ENCODE results near the gene EIF3K. TPM values are rescaled to one million over a fixed set of nuclear protein-coding genes. Genes with fewer than 3 reads are reported as not detected.

The EIF3K gene
- total RNA-seq, 1 donor = 317 TPM

DNA sequence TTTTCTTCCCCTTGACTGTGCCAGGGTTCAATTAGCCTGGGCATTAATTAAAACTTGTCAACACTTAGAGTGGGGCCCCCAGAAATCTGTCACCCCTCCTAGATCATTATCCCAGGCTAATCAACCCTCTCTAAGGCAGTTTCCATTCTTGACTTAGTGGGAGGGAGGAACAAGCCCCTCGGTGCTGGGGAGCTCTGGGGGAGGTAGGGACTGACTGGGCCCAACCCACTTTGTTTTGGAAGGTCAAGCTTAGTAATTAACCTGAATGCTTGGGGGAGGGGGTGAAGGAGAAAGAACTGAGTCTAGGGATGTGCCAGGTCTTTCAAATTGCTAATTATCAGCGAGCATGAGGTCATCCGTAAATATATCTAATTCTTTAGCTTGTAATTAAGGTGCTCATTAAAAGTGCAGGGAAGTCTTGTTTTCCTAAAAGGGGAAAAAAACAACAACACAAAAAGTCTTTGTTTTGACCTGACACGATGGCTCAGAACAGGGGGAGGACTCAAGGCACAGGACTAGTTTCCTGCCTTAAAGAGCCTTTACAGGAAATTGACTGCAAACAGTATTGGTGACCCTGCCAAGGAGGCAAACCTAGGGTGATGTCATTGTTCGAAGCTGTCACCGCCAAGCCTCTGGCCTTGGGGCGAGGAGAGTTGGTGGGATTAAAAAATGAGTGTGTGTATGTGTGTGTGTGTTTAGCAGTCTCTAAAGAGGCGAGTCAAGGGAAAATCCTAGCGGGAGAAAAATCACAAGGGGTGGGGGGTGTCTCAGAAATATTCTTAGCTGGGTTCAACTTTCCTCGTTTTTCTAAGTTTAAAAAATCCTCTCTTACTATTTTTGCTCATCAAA lies 47.9 kb downstream of the EIF3K start:
- TF ChIP-seq, protein P1, sequence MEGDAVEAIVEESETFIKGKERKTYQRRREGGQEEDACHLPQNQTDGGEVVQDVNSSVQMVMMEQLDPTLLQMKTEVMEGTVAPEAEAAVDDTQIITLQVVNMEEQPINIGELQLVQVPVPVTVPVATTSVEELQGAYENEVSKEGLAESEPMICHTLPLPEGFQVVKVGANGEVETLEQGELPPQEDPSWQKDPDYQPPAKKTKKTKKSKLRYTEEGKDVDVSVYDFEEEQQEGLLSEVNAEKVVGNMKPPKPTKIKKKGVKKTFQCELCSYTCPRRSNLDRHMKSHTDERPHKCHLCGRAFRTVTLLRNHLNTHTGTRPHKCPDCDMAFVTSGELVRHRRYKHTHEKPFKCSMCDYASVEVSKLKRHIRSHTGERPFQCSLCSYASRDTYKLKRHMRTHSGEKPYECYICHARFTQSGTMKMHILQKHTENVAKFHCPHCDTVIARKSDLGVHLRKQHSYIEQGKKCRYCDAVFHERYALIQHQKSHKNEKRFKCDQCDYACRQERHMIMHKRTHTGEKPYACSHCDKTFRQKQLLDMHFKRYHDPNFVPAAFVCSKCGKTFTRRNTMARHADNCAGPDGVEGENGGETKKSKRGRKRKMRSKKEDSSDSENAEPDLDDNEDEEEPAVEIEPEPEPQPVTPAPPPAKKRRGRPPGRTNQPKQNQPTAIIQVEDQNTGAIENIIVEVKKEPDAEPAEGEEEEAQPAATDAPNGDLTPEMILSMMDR (IDR thresholded peaks at IDR 0.05; ENCODE audit: extremely low read depth, low read depth, low read length) = no peak
- Histone ChIP-seq H2AFZ (ENCODE audit: low read length) (no peak overlapping the region), H3K36me3 (ENCODE audit: insufficient read depth, low read length) (peaks cover 25% of the 10 kb centered on the region), H3K27me3 (ENCODE audit: insufficient read depth, low read length) (no peaks in the 10 kb centered on the region), H3K4me2 (ENCODE audit: insufficient read depth, low read length) (peak overlapping the region; percentile 58), H4K20me1 (ENCODE audit: insufficient read depth, low read length) (peaks cover 68% of the 10 kb centered on the region), H3K9me3 (ENCODE audit: low read depth, low read length) (no peaks in the 10 kb centered on the region), H3K79me2 (ENCODE audit: insufficient read depth, low read length) (peaks cover 98% of the 10 kb centered on the region), H3K27ac (ENCODE audit: low read depth, low read length) (peak overlapping the region; percentile 88), H3K4me1 (ENCODE audit: insufficient read depth, low read length) (peaks cover 86% of the 10 kb centered on the region), H3K4me3 (ENCODE audit: insufficient read depth, low read length) (peak overlapping the region; percentile 21)
- DNase-seq (ENCODE audit: insufficient read length, low spot score, missing footprints) = peak; percentile 80

DNA sequence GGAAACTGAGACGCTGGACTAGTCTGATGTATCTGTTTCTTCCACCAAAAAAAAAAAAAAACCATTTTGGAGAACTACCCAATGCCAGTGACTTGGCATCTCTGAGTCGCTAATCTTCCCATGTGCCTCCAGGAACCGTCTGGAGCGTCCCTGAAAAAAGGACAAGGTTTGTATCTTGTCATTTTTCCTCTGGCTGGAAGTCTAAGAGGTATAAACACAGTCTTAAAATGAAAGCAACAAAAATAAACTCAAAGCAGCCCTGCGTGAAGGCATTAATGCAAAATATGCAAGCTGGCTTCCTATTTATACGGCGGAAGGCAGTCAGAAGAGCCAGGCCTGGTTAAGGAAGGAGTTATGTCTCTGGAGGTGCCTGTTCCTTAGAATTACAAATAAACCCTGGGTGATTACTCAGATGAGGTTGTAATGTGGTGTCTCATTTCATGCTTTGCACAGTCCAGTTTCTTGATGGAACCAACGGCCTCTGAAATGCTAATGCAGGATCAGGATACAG lies 48.7 kb downstream of the EIF3K start:
- Histone ChIP-seq H3K79me2 (ENCODE audit: insufficient read depth, low read length) (peaks cover 98% of the 10 kb centered on the region), H3K27me3 (ENCODE audit: insufficient read depth, low read length) (no peaks in the 10 kb centered on the region), H3K4me1 (ENCODE audit: insufficient read depth, low read length) (peaks cover 79% of the 10 kb centered on the region), H4K20me1 (ENCODE audit: insufficient read depth, low read length) (peaks cover 70% of the 10 kb centered on the region), H2AFZ (ENCODE audit: low read length) (no peak overlapping the region), H3K4me3 (ENCODE audit: insufficient read depth, low read length) (no peak overlapping the region), H3K27ac (ENCODE audit: low read depth, low read length) (peak overlapping the region; percentile 88), H3K9me3 (ENCODE audit: low read depth, low read length) (no peaks in the 10 kb centered on the region), H3K4me2 (ENCODE audit: insufficient read depth, low read length) (peak overlapping the region; percentile 58), H3K36me3 (ENCODE audit: insufficient read depth, low read length) (peaks cover 23% of the 10 kb centered on the region)
- TF ChIP-seq, protein P1 (IDR thresholded peaks at IDR 0.05; ENCODE audit: extremely low read depth, low read depth, low read length) = no peak
- DNase-seq (ENCODE audit: insufficient read length, low spot score, missing footprints) = peak; percentile 83

DNA sequence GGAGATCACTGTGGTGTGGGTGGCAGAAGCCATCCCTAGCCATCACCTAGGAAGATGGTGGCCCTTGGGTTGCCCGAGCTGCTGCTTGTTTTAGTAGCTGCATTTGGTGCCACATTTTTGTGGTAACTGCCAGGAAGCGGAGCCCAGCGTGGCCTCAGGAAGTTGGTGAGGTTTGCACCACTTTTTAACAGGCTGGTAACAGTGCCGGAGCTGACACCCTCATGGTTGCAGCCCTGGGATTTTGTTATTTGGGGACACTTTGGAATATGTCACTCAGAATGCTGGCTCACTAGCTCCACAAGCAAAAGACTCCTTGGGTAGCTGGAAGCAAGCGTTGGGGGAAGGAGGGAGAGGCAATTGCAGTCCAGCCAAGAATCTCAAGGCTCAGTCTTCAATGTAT lies 50.6 kb downstream of the EIF3K start:
- DNase-seq (ENCODE audit: insufficient read length, low spot score, missing footprints) = peak; percentile 15
- H2AFZ ChIP-seq (ENCODE audit: low read length) = no peak overlapping the region
- H3K4me1 ChIP-seq (ENCODE audit: insufficient read depth, low read length) = peaks cover 71% of the 10 kb centered on the region
- TF ChIP-seq, protein P1 (IDR thresholded peaks at IDR 0.05; ENCODE audit: extremely low read depth, low read depth, low read length) = no peak
- no peak overlapping the region for H3K4me3 ChIP-seq (ENCODE audit: insufficient read depth, low read length)
- H3K9me3 ChIP-seq (ENCODE audit: low read depth, low read length) = no peaks in the 10 kb centered on the region
- no peaks in the 10 kb centered on the region for H3K27me3 ChIP-seq (ENCODE audit: insufficient read depth, low read length)
- H3K4me2 ChIP-seq (ENCODE audit: insufficient read depth, low read length) = peak overlapping the region; percentile 15
- peak overlapping the region; percentile 24 for H3K27ac ChIP-seq (ENCODE audit: low read depth, low read length)
- H3K36me3 ChIP-seq (ENCODE audit: insufficient read depth, low read length) = peaks cover 15% of the 10 kb centered on the region
- peaks cover 93% of the 10 kb centered on the region for H3K79me2 ChIP-seq (ENCODE audit: insufficient read depth, low read length)
- peaks cover 70% of the 10 kb centered on the region for H4K20me1 ChIP-seq (ENCODE audit: insufficient read depth, low read length)

DNA sequence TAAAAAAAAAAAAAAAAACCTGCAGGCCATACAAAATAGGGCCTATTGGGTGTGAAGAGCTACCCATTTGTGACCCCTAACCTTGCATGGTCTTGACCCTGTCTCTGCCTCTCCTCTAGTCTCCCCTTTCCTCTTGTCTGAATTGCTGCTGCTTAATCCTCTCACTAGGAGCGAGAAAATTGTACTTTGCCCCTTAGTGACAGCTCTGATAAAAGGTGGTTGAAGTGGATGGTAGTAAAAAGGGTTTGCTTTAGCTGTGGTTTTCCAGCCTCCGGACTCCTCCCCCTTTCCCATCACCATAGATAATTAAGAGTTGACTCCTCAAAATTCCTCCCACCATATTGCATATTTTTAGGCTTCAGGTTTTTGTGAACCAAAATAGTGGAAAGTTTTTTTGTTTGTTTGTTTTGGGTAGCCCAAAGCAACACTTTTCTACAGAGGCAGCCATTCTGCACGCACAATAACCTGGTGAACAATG lies 52.0 kb downstream of the EIF3K start:
- no peak for DNase-seq (ENCODE audit: insufficient read length, low spot score, missing footprints)
- Histone ChIP-seq H3K27me3 (ENCODE audit: insufficient read depth, low read length) (no peaks in the 10 kb centered on the region), H2AFZ (ENCODE audit: low read length) (no peak overlapping the region), H3K9me3 (ENCODE audit: low read depth, low read length) (no peaks in the 10 kb centered on the region), H3K4me1 (ENCODE audit: insufficient read depth, low read length) (peaks cover 68% of the 10 kb centered on the region), H3K79me2 (ENCODE audit: insufficient read depth, low read length) (peaks cover 93% of the 10 kb centered on the region), H3K36me3 (ENCODE audit: insufficient read depth, low read length) (peaks cover 15% of the 10 kb centered on the region), H4K20me1 (ENCODE audit: insufficient read depth, low read length) (peaks cover 79% of the 10 kb centered on the region), H3K27ac (ENCODE audit: low read depth, low read length) (peak overlapping the region; percentile 62), H3K4me3 (ENCODE audit: insufficient read depth, low read length) (no peak overlapping the region), H3K4me2 (ENCODE audit: insufficient read depth, low read length) (no peak overlapping the region)
- TF ChIP-seq, protein P1 (IDR thresholded peaks at IDR 0.05; ENCODE audit: extremely low read depth, low read depth, low read length) = no peak
